GM12878 (cell line): ENCODE results near the gene RBP3. TPM values are rescaled to one million over a fixed set of nuclear protein-coding genes. Genes with fewer than 3 reads are reported as not detected.

Source experiments
- ATAC-seq: fragments of 200-7000 bp; cut with Tn5 transposase; 3 replicates; pipeline ENCODE4 v1.9.1; 2020; ENCODE audit warnings: mild to moderate bottlenecking, moderate library complexity
- BruUV-seq: library from RNA; stranded (reverse); fragments of 400-500 nt; replicated peaks from 2 replicates; lab custom pipeline; 2021; lab: Mats Ljungman, UMichigan
- CTCF ChIA-PET: fragments of 300-600 bp; sonication (Branson Sonifier 250); formaldehyde crosslinking; extraction: SDS; loops from one replicate; lab custom pipeline; 2021; ENCODE audit warnings: inconsistent platforms; lab: Yijun Ruan, JAX
- POLR2A ChIA-PET: fragments of 350-600 bp; formaldehyde crosslinking; extraction: SDS; loops from one replicate; lab custom pipeline; 2021; ENCODE audit warnings: inconsistent platforms; lab: Charles Lee
- RAD21 ChIA-PET: fragments of 300-600 bp; sonication (Branson Sonifier 250); formaldehyde crosslinking; loops from one replicate; lab custom pipeline; 2023; ENCODE audit warnings: antibody characterized with exemption; ENCODE audit not compliant: unreplicated experiment; lab: Charles Lee
- SMC1A ChIA-PET: fragments of 300-600 bp; sonication (Branson Sonifier 250); formaldehyde crosslinking; loops from one replicate; lab custom pipeline; 2023; ENCODE audit not compliant: unreplicated experiment, uncharacterized antibody; lab: Charles Lee
- DNase-seq: peaks from one replicate; pipeline ENCODE4 v3.0.0-alpha.2; 2011; ENCODE audit warnings: low read depth, low spot score
- FAIRE-seq: peaks from 3 replicates; lab custom pipeline; 2011; peaks lifted over from hg19 to GRCh38; lab: Jason Lieb, UNC
- H2AFZ ChIP-seq: 2 replicates; pipeline ENCODE4 v1.6.0; 2011; ENCODE audit warnings: low read depth, low read length, control low read depth; ENCODE audit not compliant: control insufficient read depth
- H3K27ac ChIP-seq: 2 replicates; pipeline ENCODE4 v1.5.1; 2011; ENCODE audit warnings: control low read depth; ENCODE audit not compliant: control insufficient read depth, insufficient read depth
- H3K27me3 ChIP-seq, 2 experiments: replicated peaks in 1 of 2; 2 replicates each; pipeline versions ENCODE4 v1.6.0 to v1.6.1; 2011; ENCODE audit warnings: low read length in 1 of 2; ENCODE audit not compliant: control insufficient read depth in 2 of 2, insufficient read depth in 2 of 2
- H3K36me3 ChIP-seq, 2 experiments: 2 replicates each; pipeline ENCODE4 v1.5.1; 2011; ENCODE audit warnings: low read length in 1 of 2; ENCODE audit not compliant: control insufficient read depth in 2 of 2, insufficient read depth in 2 of 2
- H3K4me1 ChIP-seq: 2 replicates; pipeline ENCODE4 v1.6.1; 2011; ENCODE audit warnings: mild to moderate bottlenecking, low read length, moderate library complexity, mixed read lengths; ENCODE audit not compliant: control insufficient read depth, insufficient read depth
- H3K4me2 ChIP-seq: 2 replicates; pipeline ENCODE4 v1.6.0; 2011; ENCODE audit warnings: control low read depth; ENCODE audit not compliant: control insufficient read depth, insufficient read depth
- H3K4me3 ChIP-seq: fragments of 200-600 bp; sonication (generic); 2 replicates; pipeline ENCODE4 v1.5.1; 2016
- H3K79me2 ChIP-seq: 2 replicates; pipeline ENCODE4 v1.6.0; 2011; ENCODE audit warnings: low read length; ENCODE audit not compliant: control insufficient read depth, insufficient read depth
- H3K9ac ChIP-seq: 2 replicates; pipeline ENCODE4 v1.8.0; 2011; ENCODE audit warnings: low read length, control low read depth, mixed read lengths; ENCODE audit not compliant: control insufficient read depth, insufficient read depth
- H3K9me3 ChIP-seq: replicated peaks from 3 replicates; pipeline ENCODE4 v1.5.1; 2011; ENCODE audit warnings: mild to moderate bottlenecking, low read length; ENCODE audit not compliant: control insufficient read depth, insufficient read depth
- H4K20me1 ChIP-seq: 2 replicates; pipeline ENCODE4 v1.6.0; 2011; ENCODE audit not compliant: control insufficient read depth, insufficient read depth
- CREB1 ChIP-seq: IDR thresholded peaks from 2 replicates; pipeline ENCODE4 v1.6.1; 2012; ENCODE audit warnings: low read depth, mild to moderate bottlenecking, inconsistent platforms
- MTA2 ChIP-seq: fragments of 450-650 bp; IDR thresholded peaks from 2 replicates; pipeline ENCODE4 v1.6.1; 2016; ENCODE audit warnings: low read depth, mild to moderate bottlenecking, moderate library complexity
- MXI1 ChIP-seq: fragments of 150-350 bp; IDR thresholded peaks from 2 replicates; pipeline ENCODE4 v1.6.1; 2011; ENCODE audit warnings: low read depth, mild to moderate bottlenecking, inconsistent platforms, low read length, improper control_type of control experiment
- NR2F1 ChIP-seq: fragments of 450-650 bp; conservative IDR thresholded peaks from 2 replicates; pipeline ENCODE4 v1.6.1; 2017; ENCODE audit warnings: mild to moderate bottlenecking
- SIX5 ChIP-seq: IDR thresholded peaks from 2 replicates; pipeline ENCODE4 v1.6.1; 2011; ENCODE audit warnings: mild to moderate bottlenecking, low read depth, low read length, moderate library complexity; ENCODE audit not compliant: severe bottlenecking
- ZBTB11 ChIP-seq: fragments of 450-650 bp; formaldehyde crosslinking; IDR thresholded peaks from 2 replicates; pipeline ENCODE4 v1.5.0; 2022; ENCODE audit warnings: mild to moderate bottlenecking, missing genetic modification characterization
- WGBS: methylation state at CpG from one replicate; pipeline ENCODE4 v1.1.6; 2016; ENCODE audit warnings: low lambda C conversion rate; ENCODE audit not compliant: insufficient replicate concordance, insufficient coverage; ENCODE audit errors: missing lambda C conversion rate; 5-methylcytosine and 5-hydroxymethylcytosine counted together
- in situ Hi-C: fragments of 300-500 bp; cut with MboI; formaldehyde crosslinking; loops from 9 replicates; pipeline ENCODE4 v1.14.3; 2018; ENCODE audit warnings: mixed read lengths
- intact Hi-C: fragments of 100-400 bp; cut with micrococcal nuclease; formaldehyde crosslinking; loops from one replicate; pipeline ENCODE4 v1.14.2; 2022; ENCODE audit not compliant: unreplicated experiment
- polyA plus RNA-seq, 11 experiments: library from polyadenylated mRNA; depleted of rRNA in 4 of 11; unstranded in 6 of 11; stranded (reverse) in 5 of 11; fragments of >200 nt; fragmentation: Nextera tagmentation in 4 of 11; fragmentation: Illumina TruSeq in 1 of 11; extraction: Ambion mirVana in 4 of 11; extraction: Trizol in 1 of 11; gene quantifications; 1 replicate in 1 of 11; 2 replicates in 10 of 11; pipeline versions ENCODE4 v1.2.1 to v1.2.3, GENCODE V29; 2011 to 2016; ENCODE audit warnings: inconsistent platforms in 2 of 11, missing spikeins in 2 of 11, low read depth in 1 of 11
- total RNA-seq, 4 experiments: library from RNA; depleted of rRNA in 3 of 4; stranded (reverse); fragments of >200 nt in 3 of 4; fragmentation: Illumina TruSeq in 1 of 4; extraction: Trizol in 1 of 4; gene quantifications; 2 replicates each; pipeline versions ENCODE4 v1.2.1 to v1.2.3, GENCODE V29; 2013 to 2021

Gene RBP3
- total and polyA plus RNA-seq, 10 of the 15 experiments (the other 5 are each of a cell fraction or from before 2014, with no cell fraction given): not detected

GRCh38 chr10:47316131-47316530 is 32.0 kb upstream of the RBP3 start (continued):
- no peak for TF ChIP-seq ZBTB11 (CRISPR knock-in tag)
- no peak for TF ChIP-seq SIX5

- TF ChIP-seq NR2F1 (no peak), MTA2 (no peak), CREB1 (no peak), MXI1 (no peak)
- in situ Hi-C loops (no loop called here), intact Hi-C loops (no loop called here)
- DNase-seq (no peak), FAIRE-seq (no peak), ATAC-seq (no peak)
- no TSS peak for BruUV-seq
- CTCF ChIA-PET: interaction anchor here (1.0 kb wide), 1 partner anchor 270 kb away, joined by 5 read pairs; no protein-coding TSS in a partner anchor
- H2AFZ ChIP-seq: no peak overlapping the region
- no peaks in the 10 kb centered on the region for H3K36me3 ChIP-seq
- no peaks in the 10 kb centered on the region; a peak in 1 of 4 replicates for H3K27me3 ChIP-seq
- H3K79me2 ChIP-seq: no peaks in the 10 kb centered on the region
- no peak overlapping the region for H3K4me2 ChIP-seq
- no peaks in the 10 kb centered on the region for H3K9me3 ChIP-seq
- RAD21 ChIA-PET: no interaction called here
- H3K4me1 ChIP-seq: no peaks in the 10 kb centered on the region
- POLR2A ChIA-PET: no interaction called here
- no peak overlapping the region for H3K9ac ChIP-seq
- no peaks in the 10 kb centered on the region for H4K20me1 ChIP-seq
- SMC1A ChIA-PET: interaction anchor here (7.4 kb wide), 1 partner anchor 269 kb away, joined by 66 read pairs; no protein-coding TSS in a partner anchor
- H3K27ac ChIP-seq: no peak overlapping the region
- 0% methylated on average over 4 of the region's 4 CpGs for WGBS
- H3K4me3 ChIP-seq: no peak overlapping the region
Measured at GRCh38 chr10:47317251-47317650, 30.9 kb upstream of the RBP3 start.
